CD4-positive, alpha-beta T cell treated with Interleukin-15 for 4 hours (primary cell): ENCODE measurements around the gene ELMO1.

Source experiments
- DNase-seq: peaks from one replicate; pipeline ENCODE4 v3.0.0-alpha.2; 2020; ENCODE audit warnings: low spot score

Gene ELMO1

DNA sequence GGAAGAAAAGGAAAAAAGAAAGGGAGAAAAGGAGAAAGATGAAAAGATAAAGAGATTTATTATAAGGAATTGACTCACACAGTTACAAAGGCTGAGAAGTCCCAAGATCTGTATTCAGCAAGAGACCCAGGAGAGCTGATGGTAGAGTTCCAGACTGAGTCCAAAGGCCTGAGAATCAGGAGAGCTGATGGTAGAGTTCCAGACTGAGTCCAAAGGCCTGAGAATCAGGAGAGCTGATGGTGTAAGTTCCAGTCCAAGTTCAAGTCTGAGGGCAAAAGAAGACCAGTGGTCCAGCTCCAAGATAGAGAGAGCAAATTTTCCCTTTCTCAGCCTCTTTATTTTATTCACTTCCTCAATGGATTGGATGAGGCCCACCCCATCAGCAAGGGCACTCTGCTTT, 627.0 kb downstream of the ELMO1 start:
- DNase-seq = no peak

DNA sequence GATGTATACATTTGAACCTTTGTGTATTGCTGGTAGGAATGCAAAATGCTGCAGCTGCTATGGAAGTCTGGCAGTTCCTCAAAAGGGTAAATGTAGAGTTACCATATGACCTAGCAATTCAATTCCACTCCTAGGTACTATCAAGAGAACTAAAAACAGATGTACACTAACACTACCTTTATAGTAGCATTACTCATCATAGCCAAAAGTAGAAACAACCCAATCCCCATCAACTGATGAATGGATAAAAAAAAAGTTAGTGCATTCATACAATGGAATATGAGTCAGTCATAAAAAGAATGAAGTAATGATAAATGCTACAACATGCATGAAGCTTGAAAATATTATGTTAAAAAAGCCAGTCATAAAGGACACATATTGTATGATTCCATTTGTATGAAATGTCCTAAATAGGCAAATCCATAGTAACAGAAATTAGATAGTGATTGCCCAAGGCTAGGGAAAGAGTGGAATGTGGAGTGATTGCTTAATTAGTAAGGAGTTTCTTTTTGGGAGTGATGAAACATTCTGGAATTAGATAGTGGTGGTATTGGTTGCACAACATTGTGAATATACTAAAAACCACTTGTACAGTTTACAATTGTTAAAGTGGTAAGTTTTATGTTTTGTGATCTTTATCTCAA, 628.0 kb downstream of the ELMO1 start:
- no peak for DNase-seq

DNA sequence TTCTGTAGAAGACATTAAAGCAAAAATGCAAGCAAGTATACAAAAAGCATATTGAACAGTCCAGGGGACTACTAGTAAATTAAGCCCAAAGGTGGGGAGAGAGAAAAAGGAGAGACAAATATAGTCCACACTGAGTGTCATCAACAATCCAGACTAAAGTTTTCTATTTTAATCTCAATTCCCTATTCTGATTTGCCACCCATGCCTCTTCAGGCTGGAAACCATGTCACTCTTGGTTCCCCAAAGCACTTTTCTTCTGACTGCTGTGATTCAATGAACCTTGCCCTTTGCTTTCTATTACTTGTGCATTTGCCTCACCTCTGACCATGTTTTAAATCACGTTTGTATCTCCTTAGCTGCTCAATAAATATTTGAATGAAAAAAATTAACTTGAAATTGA, 629.0 kb downstream of the ELMO1 start:
- DNase-seq = no peak

DNA sequence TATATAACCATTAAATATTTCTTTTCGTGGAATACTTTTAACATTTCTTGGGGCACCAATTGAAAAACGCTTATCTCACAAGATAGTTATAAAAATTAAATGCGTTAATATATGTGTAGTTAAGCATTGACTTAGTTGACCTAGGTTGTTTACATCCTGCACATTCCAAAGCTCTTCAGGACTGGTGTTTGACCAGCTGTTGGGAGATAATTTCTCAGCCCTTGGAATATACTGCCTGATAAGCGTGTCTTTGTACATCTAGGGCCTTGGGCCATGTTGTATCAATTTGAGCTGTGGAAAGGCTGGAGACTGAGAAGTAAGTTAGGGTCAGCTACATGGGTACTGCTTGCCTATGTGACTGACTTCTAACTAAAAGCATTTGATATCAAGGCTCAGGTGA, 634.4 kb downstream of the ELMO1 start:
- DNase-seq = no peak

DNA sequence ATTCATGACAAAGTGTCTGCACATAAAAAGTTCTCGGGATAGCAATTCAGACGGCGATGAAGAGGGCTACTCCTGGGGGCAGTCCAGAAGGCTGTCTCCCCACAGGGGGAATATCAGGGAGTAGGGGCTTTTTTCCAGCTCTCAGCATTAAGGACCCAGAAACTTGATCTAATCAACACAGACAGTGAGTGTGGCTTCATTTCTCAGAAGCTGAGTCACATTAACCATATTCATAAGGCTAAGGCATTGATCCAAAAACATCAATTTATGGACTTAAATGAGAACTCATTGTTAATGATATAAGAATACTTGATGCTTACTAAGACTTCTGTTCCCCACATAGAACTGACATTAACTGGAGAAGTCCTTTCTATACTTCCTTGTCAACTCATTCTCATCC, 636.9 kb downstream of the ELMO1 start:
- DNase-seq = no peak

DNA sequence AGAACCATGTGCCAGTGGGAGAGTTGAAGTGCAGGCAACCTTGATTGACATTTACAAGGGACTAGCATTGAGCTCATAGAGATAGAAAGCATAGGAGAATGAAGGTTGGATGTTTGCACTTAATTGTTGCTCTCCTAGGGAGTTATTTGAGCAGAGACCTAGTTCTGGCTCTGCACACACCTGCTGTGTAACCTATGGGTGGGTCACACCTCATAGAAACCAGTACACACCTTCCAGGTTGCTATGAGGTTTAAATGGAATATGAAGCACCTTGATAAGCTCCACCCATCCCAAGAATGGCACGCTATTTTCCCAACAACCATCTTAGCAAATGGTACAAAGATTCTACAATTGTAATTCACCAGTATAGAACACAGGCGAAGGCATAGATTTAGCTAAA, 638.2 kb downstream of the ELMO1 start:
- no peak for DNase-seq

DNA sequence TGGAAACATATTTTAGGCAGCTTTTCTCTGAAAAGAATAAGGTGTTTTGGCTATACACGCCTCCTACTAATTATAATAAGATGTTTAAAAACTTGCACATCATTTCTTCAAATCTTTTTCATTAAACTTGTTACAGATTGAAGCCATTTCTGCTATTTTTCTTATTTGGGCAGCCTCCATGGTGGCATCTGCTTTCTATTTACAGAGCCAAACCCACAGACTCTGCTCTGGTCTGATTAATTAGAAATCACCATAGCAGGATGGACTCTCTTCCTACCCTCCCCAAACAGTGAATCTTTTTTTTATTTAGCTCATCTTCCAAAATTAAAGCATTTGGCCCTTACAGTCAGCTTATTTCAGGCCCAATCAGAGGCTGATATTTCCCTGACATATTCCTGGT, 638.6 kb downstream of the ELMO1 start:
- DNase-seq = no peak

DNA sequence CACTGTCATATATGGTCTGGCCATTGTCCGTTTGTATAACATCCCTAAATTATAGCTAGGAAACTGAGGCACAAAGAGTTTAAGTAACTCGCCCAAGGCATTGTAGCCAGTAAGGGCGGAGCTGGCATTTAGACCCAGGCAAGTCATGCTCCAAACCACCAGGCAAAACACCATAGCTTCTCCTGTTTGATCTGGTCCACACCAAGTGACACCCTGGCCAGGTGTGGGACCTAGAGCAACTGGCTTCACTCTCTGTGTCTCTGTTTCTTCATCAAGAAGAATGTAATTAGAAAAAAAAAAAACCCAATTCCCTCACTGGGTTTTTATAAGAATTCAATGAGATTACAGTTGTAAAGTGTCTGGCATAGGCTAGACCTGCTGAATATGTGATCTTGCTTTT, 639.2 kb downstream of the ELMO1 start:
- DNase-seq = no peak

DNA sequence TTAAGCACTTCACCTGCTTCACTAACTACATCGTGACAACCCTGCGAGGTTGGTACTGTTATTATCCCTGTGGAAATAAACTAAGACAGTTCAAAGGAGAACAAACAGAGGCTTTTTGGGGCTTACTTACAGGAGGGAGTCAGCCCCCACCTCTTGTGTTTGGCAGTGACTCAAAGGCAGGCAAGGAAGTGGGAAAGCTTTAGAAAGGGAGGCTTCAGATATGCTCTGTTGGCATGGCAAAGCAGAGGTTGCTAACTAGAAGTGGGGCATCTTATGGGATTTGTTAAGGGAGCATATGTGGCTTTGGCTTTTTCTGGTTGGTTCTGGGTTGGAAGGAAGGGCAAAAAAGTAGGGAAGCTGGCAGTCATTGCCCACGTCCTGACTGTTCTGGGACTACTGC, 639.6 kb downstream of the ELMO1 start:
- no peak for DNase-seq

DNA sequence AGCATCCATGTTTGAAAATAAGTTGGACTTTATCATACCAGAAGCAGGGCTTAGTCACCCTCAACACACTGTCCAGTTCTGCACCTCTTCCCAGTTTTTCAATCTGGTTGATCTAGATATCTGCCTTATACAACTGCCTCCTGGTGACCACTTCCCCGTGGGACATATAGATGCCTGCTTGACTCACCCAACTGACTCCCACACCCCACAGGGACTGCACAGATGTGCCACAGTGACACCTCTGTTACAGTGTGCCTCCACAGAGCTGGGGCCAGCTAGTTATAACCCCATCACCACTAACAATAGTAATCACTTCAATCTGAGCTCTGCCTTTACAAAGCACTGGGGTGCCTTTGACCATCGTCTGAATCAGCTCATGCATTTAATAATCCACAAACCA, 641.8 kb downstream of the ELMO1 start:
- DNase-seq = no peak
